GM12878 (cell line): ENCODE results near the gene LACTBL1.

Experiments used
- GABPA ChIP-seq: IDR thresholded peaks from 2 replicates; pipeline ENCODE4 v1.6.1; 2014; ENCODE audit warnings: antibody characterized with exemption, low read depth, mild to moderate bottlenecking, inconsistent platforms
- HCFC1 ChIP-seq: fragments of 150-350 bp; IDR thresholded peaks from 2 replicates; pipeline ENCODE4 v1.6.1; 2014; ENCODE audit warnings: low read length
- HDAC2 ChIP-seq: fragments of 200-600 bp; sonication (generic); IDR thresholded peaks from 2 replicates; pipeline ENCODE4 v1.6.1; 2017
- MTA3 ChIP-seq: IDR thresholded peaks from 2 replicates; pipeline ENCODE4 v1.6.1; 2012; ENCODE audit warnings: low read length, inconsistent platforms, borderline replicate concordance
- NFIC ChIP-seq: IDR thresholded peaks from 2 replicates; pipeline ENCODE4 v1.6.1; 2012; ENCODE audit warnings: low read depth, mild to moderate bottlenecking, inconsistent platforms, low read length, moderate library complexity
- PBX3 ChIP-seq: IDR thresholded peaks from 2 replicates; pipeline ENCODE4 v1.6.1; 2011; ENCODE audit warnings: mild to moderate bottlenecking, low read depth, low read length, moderate library complexity; ENCODE audit not compliant: insufficient replicate concordance
- RELA ChIP-seq: fragments of 450-650 bp; IDR thresholded peaks from 2 replicates; pipeline ENCODE4 v1.8.0; 2014; ENCODE audit warnings: borderline replicate concordance; ENCODE audit not compliant: partially characterized antibody
- SUPT20H ChIP-seq: IDR thresholded peaks from 2 replicates; pipeline ENCODE4 v1.6.1; 2011; ENCODE audit warnings: low read depth, mild to moderate bottlenecking, low read length, moderate library complexity, borderline replicate concordance; ENCODE audit not compliant: control insufficient read depth

GRCh38 chr1:22963044-22963677, 9.5 kb downstream of the LACTBL1 start:
- TF ChIP-seq RELA = no peak
- TF ChIP-seq PBX3 = no peak
- TF ChIP-seq GABPA = no peak
- no peak for TF ChIP-seq NFIC
- TF ChIP-seq HCFC1 = no peak
- no peak for TF ChIP-seq MTA3
- TF ChIP-seq SUPT20H = no peak
- TF ChIP-seq HDAC2 = no peak
